K562 (cell line): ENCODE results near the gene JHY. TPM values are rescaled to one million over a fixed set of nuclear protein-coding genes. Genes with fewer than 3 reads are reported as not detected.

Source experiments
- ATAC-seq: fragments of 200-7000 bp; cut with Tn5 transposase; 3 replicates; pipeline ENCODE4 v1.9.1; 2020; ENCODE audit warnings: moderate library complexity
- BruUV-seq: library from RNA; stranded (reverse); fragments of 400-500 nt; replicated peaks from 2 replicates; lab custom pipeline; 2021; lab: Mats Ljungman, UMichigan
- CTCF ChIA-PET: fragments of 300-600 bp; formaldehyde crosslinking; extraction: SDS; loops from one replicate; lab custom pipeline; 2021; ENCODE audit warnings: low intra/inter-chr PET ratio; lab: Yijun Ruan, JAX
- POLR2A ChIA-PET: fragments of 300-600, 350-650 bp; sonication (Branson Sonifier 250); formaldehyde crosslinking; extraction: SDS; loops from one replicate; lab custom pipeline; 2021; ENCODE audit warnings: antibody characterized with exemption, inconsistent platforms; lab: Yijun Ruan, JAX
- DNase-seq, 4 experiments: peaks; one replicate each; pipeline versions ENCODE4 v3.0.0 to v3.0.0-alpha.2; 2011 to 2018; ENCODE audit warnings: low spot score in 3 of 4, mixed read lengths in 3 of 4; ENCODE audit errors: extremely low read depth in 1 of 4
- FAIRE-seq: peaks from 2 replicates; lab custom pipeline; 2011; peaks lifted over from hg19 to GRCh38; lab: Jason Lieb, UNC
- H2AFZ ChIP-seq: 2 replicates; pipeline ENCODE4 v1.6.0; 2011; ENCODE audit warnings: low read depth, low read length, control low read depth, inconsistent platforms
- H3K27ac ChIP-seq: fragments of 200-600 bp; 3 replicates; pipeline ENCODE4 v1.8.0; 2011; ENCODE audit warnings: low read depth, mild to moderate bottlenecking, control low read depth, inconsistent platforms, low read length, moderate library complexity, mixed read lengths; ENCODE audit errors: extremely low read depth
- H3K27me3 ChIP-seq, 2 experiments: fragments of 300-600 bp in 1 of 2; 2 replicates in 1 of 2; 3 replicates in 1 of 2; pipeline versions ENCODE4 v1.6.0 to v1.8.0; 2011; ENCODE audit warnings: inconsistent platforms in 2 of 2, low read length in 2 of 2, mild to moderate bottlenecking in 1 of 2, mixed read lengths in 1 of 2, moderate library complexity in 1 of 2; ENCODE audit not compliant: control insufficient read depth in 2 of 2, insufficient read depth in 2 of 2
- H3K36me3 ChIP-seq: fragments of 300-600 bp; 3 replicates; pipeline ENCODE4 v1.8.0; 2011; ENCODE audit warnings: mild to moderate bottlenecking, low read length, inconsistent platforms; ENCODE audit not compliant: control insufficient read depth, insufficient read depth
- H3K4me1 ChIP-seq, 2 experiments: fragments of 200-600 bp in 1 of 2; replicated peaks in 1 of 2; 2 replicates in 1 of 2; 3 replicates in 1 of 2; pipeline versions ENCODE4 v1.5.1 to v1.8.0; 2011; ENCODE audit warnings: inconsistent platforms in 2 of 2, low read length in 2 of 2, mild to moderate bottlenecking in 1 of 2, mixed read lengths in 1 of 2, moderate library complexity in 1 of 2; ENCODE audit not compliant: control insufficient read depth in 2 of 2, insufficient read depth in 2 of 2
- H3K4me2 ChIP-seq: 2 replicates; pipeline ENCODE4 v1.6.1; 2011; ENCODE audit warnings: low read length, control low read depth, inconsistent platforms, mixed read lengths; ENCODE audit not compliant: insufficient read depth
- H3K4me3 ChIP-seq: fragments of 200-600 bp; sonication (generic), shearing (Covaris generic); 2 replicates; pipeline ENCODE4 v1.5.1; 2016; ENCODE audit warnings: control low read depth, inconsistent platforms
- H3K79me2 ChIP-seq: fragments of 200-600 bp; 3 replicates; pipeline ENCODE4 v1.8.0; 2011; ENCODE audit warnings: low read length, inconsistent platforms; ENCODE audit not compliant: control insufficient read depth, insufficient read depth
- H3K9ac ChIP-seq, 2 experiments: 2 replicates each; pipeline versions ENCODE4 v1.6.0 to v1.6.1; 2011; ENCODE audit warnings: low read depth in 2 of 2, low read length in 2 of 2, control low read depth in 1 of 2, inconsistent platforms in 1 of 2, mild to moderate bottlenecking in 1 of 2, mixed read lengths in 1 of 2; ENCODE audit not compliant: insufficient read depth in 1 of 2
- H3K9me1 ChIP-seq: one replicate; pipeline ENCODE4 v1.6.0; 2011; ENCODE audit warnings: inconsistent platforms, mild to moderate bottlenecking, low read length, moderate library complexity; ENCODE audit not compliant: control insufficient read depth, insufficient read depth
- H3K9me3 ChIP-seq: replicated peaks from 2 replicates; pipeline ENCODE4 v1.5.1; 2011; ENCODE audit warnings: low read depth, low read length, inconsistent platforms; ENCODE audit not compliant: control insufficient read depth, insufficient read depth
- H4K20me1 ChIP-seq: replicated peaks from 2 replicates; pipeline ENCODE4 v1.6.1; 2011; ENCODE audit warnings: low read length, inconsistent platforms, mixed read lengths; ENCODE audit not compliant: control insufficient read depth, insufficient read depth
- ARNT ChIP-seq, 2 experiments: fragments of 450-650 bp; IDR thresholded peaks; 2 replicates each; pipeline ENCODE4 v1.6.1; 2016; ENCODE audit warnings: mild to moderate bottlenecking in 1 of 2
- CBX2 ChIP-seq: fragments of 200-600 bp; sonication (generic); IDR thresholded peaks from one replicate; pipeline ENCODE4 v1.6.1; 2012; ENCODE audit warnings: mild to moderate bottlenecking, low read length, inconsistent platforms; ENCODE audit not compliant: insufficient read depth, poor library complexity, severe bottlenecking
- CBX8 ChIP-seq: fragments of 200-600 bp; sonication (generic); IDR thresholded peaks from 2 replicates; pipeline ENCODE4 v1.6.1; 2012; ENCODE audit warnings: borderline replicate concordance, mixed run types, low read depth, mild to moderate bottlenecking, moderate library complexity, mixed read lengths, low read length, control low read depth, inconsistent platforms; ENCODE audit not compliant: poor library complexity, severe bottlenecking; ENCODE audit errors: extremely low read depth
- CREB5 ChIP-seq: fragments of 250-450 bp; sonication (Bioruptor Pico); IDR thresholded peaks from 2 replicates; pipeline ENCODE4 v1.5.0; 2020; ENCODE audit warnings: mild to moderate bottlenecking
- FOXO4 ChIP-seq: fragments of 450-650 bp; formaldehyde crosslinking; IDR thresholded peaks from 2 replicates; pipeline ENCODE4 v1.4.0; 2020; ENCODE audit warnings: mild to moderate bottlenecking, moderate library complexity
- JUND ChIP-seq, 2 experiments: IDR thresholded peaks; 2 replicates in 1 of 2; 3 replicates in 1 of 2; pipeline ENCODE4 v1.6.1; 2011; ENCODE audit warnings: borderline replicate concordance in 2 of 2, low read depth in 2 of 2, low read length in 2 of 2, improper control_type of control experiment in 1 of 2, missing biosample characterization in 1 of 2, missing genetic modification characterization in 1 of 2, missing genetic modification reagents in 1 of 2
- PTRF ChIP-seq: fragments of 450-650 bp; IDR thresholded peaks from 2 replicates; pipeline ENCODE4 v1.6.1; 2016; ENCODE audit warnings: mild to moderate bottlenecking, missing genetic modification characterization, missing compliant biosample characterization
- ZNF668 ChIP-seq: fragments of 250-450 bp; sonication (Bioruptor Pico); IDR thresholded peaks from 2 replicates; pipeline ENCODE4 v1.8.0; 2022; ENCODE audit warnings: mild to moderate bottlenecking, inconsistent platforms
- WGBS: fragments of 100-300 bp; shearing (Covaris generic); methylation state at CpG from one replicate; pipeline ENCODE4 v1.1.6; 2016; ENCODE audit warnings: low coverage, mixed read lengths; ENCODE audit not compliant: insufficient coverage; ENCODE audit errors: missing lambda C conversion rate; 5-methylcytosine and 5-hydroxymethylcytosine counted together
- in situ Hi-C: fragments of 300-500 bp; cut with MboI; formaldehyde crosslinking; loops from 4 replicates; pipeline ENCODE4 v1.15.0; 2018; ENCODE audit warnings: inconsistent platforms, mixed read lengths
- intact Hi-C: fragments of 100-400 bp; cut with micrococcal nuclease; formaldehyde crosslinking; loops from 2 replicates; pipeline ENCODE4 v1.14.2; 2022
- polyA plus RNA-seq, 8 experiments: library from polyadenylated mRNA; depleted of rRNA in 4 of 8; stranded (reverse) in 5 of 8; unstranded in 3 of 8; fragments of >200 nt; fragmentation: Nextera tagmentation in 2 of 8; fragmentation: Illumina TruSeq in 1 of 8; extraction: Ambion mirVana in 2 of 8; extraction: Trizol in 1 of 8; gene quantifications; 2 replicates each; pipeline versions ENCODE4 v1.2.1 to v1.2.3, GENCODE V29; 2011 to 2014; ENCODE audit warnings: inconsistent platforms in 1 of 8, missing spikeins in 1 of 8
- total RNA-seq, 7 experiments: library from RNA; depleted of rRNA in 6 of 7; stranded (reverse); fragments of >200 nt in 6 of 7; fragmentation: Illumina TruSeq in 2 of 7; extraction: Trizol in 2 of 7; gene quantifications; 2 replicates each; pipeline versions ENCODE4 v1.2.1 to v1.2.3, GENCODE V29; 2011 to 2021; ENCODE audit warnings: low replicate concordance in 1 of 7

The JHY gene
- total and polyA plus RNA-seq, 9 of the 15 experiments (the other 6 are each of a cell fraction or from before 2014, with no cell fraction given): not detected

- in situ Hi-C loops: no loop called here
- intact Hi-C loops: no loop called here
- no peaks in the 10 kb centered on the region for H3K9me1 ChIP-seq
- peaks cover 20 to 57% of the 10 kb centered on the region in 2 experiments for H3K27me3 ChIP-seq
- FAIRE-seq (no peak), ATAC-seq (no peak), DNase-seq (no peak)
- no peak overlapping the region for H2AFZ ChIP-seq
- H3K9me3 ChIP-seq: no peaks in the 10 kb centered on the region
- no peak overlapping the region for H3K4me2 ChIP-seq
- ChIA-PET CTCF (no interaction called here), POLR2A (no interaction called here)
- H3K36me3 ChIP-seq: no peaks in the 10 kb centered on the region
- H3K9ac ChIP-seq: no peak overlapping the region
- no peak overlapping the region for H3K27ac ChIP-seq
- WGBS: 17% methylated on average over 28 of the region's 44 CpGs
- H4K20me1 ChIP-seq: 0 out of 2 replicates have a peak, but pooled peaks cover 6% of the 10 kb centered on the region
- peaks cover 0 to 11% of the 10 kb centered on the region in 2 experiments; a peak in 1 of 5 replicates for H3K4me1 ChIP-seq
- TF ChIP-seq PTRF (tag) (no peak), ARNT (IDR thresholded peaks at IDR 0.05) (no peak), JUND (IDR thresholded peaks at IDR 0.05; ENCODE audit: borderline replicate concordance, low read depth, low read length) (no peak), JUND (tag; IDR thresholded peaks at IDR 0.05; ENCODE audit: borderline replicate concordance, low read depth, low read length) (no peak), ZNF668 (CRISPR knock-in tag) (no peak), CBX8 (no peak), CBX2 (no peak), FOXO4 (no peak), CREB5 (CRISPR knock-in tag) (no peak)
- H3K4me3 ChIP-seq: no peak overlapping the region
- BruUV-seq: no TSS peak
- H3K79me2 ChIP-seq: no peaks in the 10 kb centered on the region
These were observed 96.7 kb downstream of the JHY start for GRCh38 chr11:122979103-122979814.
